WTC11 (cell line): ENCODE data around the gene KCNK3. TPM values are rescaled to one million over a fixed set of nuclear protein-coding genes. Genes with fewer than 3 reads are reported as not detected.
A peak's percentile ranks its signal among the peaks of the same experiment; 100 is the strongest.

Experiments
- ATAC-seq: fragments of 200-7000 bp; cut with Tn5 transposase; 2 replicates; pipeline ENCODE4 v1.10.0; 2021; ENCODE audit warnings: mild to moderate bottlenecking, moderate library complexity
- CTCF ChIA-PET: fragments of 300-600 bp; sonication (Branson Sonifier 250); formaldehyde crosslinking; loops from one replicate; lab custom pipeline; 2021; ENCODE audit warnings: antibody characterized with exemption; lab: Charles Lee
- POLR2A ChIA-PET: fragments of 350-600 bp; sonication (Branson Sonifier 250); formaldehyde crosslinking; loops from one replicate; lab custom pipeline; 2021; ENCODE audit warnings: antibody characterized with exemption; lab: Charles Lee
- DNase-seq: peaks from one replicate; pipeline ENCODE4 v3.0.0; 2021; ENCODE audit warnings: low spot score
- H3K27ac Mint-ChIP-seq: 2 replicates; pipeline ENCODE4 v1.8.0; 2021; ENCODE audit warnings: mixed read lengths
- H3K27me3 Mint-ChIP-seq: 2 replicates; pipeline ENCODE4 v1.8.0; 2021; ENCODE audit warnings: low read depth, mild to moderate bottlenecking, moderate library complexity, mixed read lengths
- H3K36me3 Mint-ChIP-seq: 2 replicates; pipeline ENCODE4 v1.8.0; 2021; ENCODE audit warnings: mixed read lengths
- H3K4me1 Mint-ChIP-seq: 2 replicates; pipeline ENCODE4 v1.8.0; 2022; ENCODE audit warnings: mixed read lengths
- H3K4me3 Mint-ChIP-seq: 2 replicates; pipeline ENCODE4 v1.8.0; 2021; ENCODE audit warnings: mild to moderate bottlenecking, moderate library complexity, mixed read lengths
- H3K9me3 Mint-ChIP-seq: 2 replicates; pipeline ENCODE4 v1.8.0; 2021; ENCODE audit warnings: mixed read lengths
- GTF2I ChIP-seq: fragments of 250-450 bp; sonication (Bioruptor Pico); conservative IDR thresholded peaks from 2 replicates; pipeline ENCODE4 v1.4.0; 2021; ENCODE audit warnings: mild to moderate bottlenecking
- NR3C1 ChIP-seq: sonication (generic); formaldehyde crosslinking; conservative IDR thresholded peaks from 2 replicates; pipeline ENCODE4 v1.8.1; 2023; ENCODE audit warnings: low read depth, mild to moderate bottlenecking, missing genetic modification reagents
- OVOL2 ChIP-seq: fragments of 250-450 bp; sonication (Bioruptor Pico); IDR thresholded peaks from 2 replicates; pipeline ENCODE4 v1.9.0; 2021; ENCODE audit warnings: mild to moderate bottlenecking, borderline replicate concordance
- PRRX2 ChIP-seq: fragments of 250-450 bp; sonication (Bioruptor Pico); IDR thresholded peaks from 2 replicates; pipeline ENCODE4 v1.8.0; 2021; ENCODE audit warnings: mild to moderate bottlenecking
- RELA ChIP-seq: sonication (generic); formaldehyde crosslinking; IDR thresholded peaks from 2 replicates; pipeline ENCODE4 v1.8.1; 2022; ENCODE audit warnings: missing genetic modification reagents, mild to moderate bottlenecking, borderline replicate concordance
- SP1 ChIP-seq: sonication (generic); formaldehyde crosslinking; conservative IDR thresholded peaks from 2 replicates; pipeline ENCODE4 v1.8.1; 2022; ENCODE audit warnings: missing genetic modification reagents
- ZNF138 ChIP-seq: sonication (generic); formaldehyde crosslinking; conservative IDR thresholded peaks from 2 replicates; pipeline ENCODE4 v1.8.1; 2022; ENCODE audit warnings: mild to moderate bottlenecking, moderate library complexity, missing genetic modification reagents
- ZNF219 ChIP-seq: sonication (generic); formaldehyde crosslinking; IDR thresholded peaks from 2 replicates; pipeline ENCODE4 v1.8.0; 2023; ENCODE audit warnings: missing genetic modification reagents, mild to moderate bottlenecking, borderline replicate concordance
- ZNF317 ChIP-seq: sonication (generic); formaldehyde crosslinking; IDR thresholded peaks from 2 replicates; pipeline ENCODE4 v1.8.1; 2023; ENCODE audit warnings: low read depth, mild to moderate bottlenecking, moderate library complexity, missing genetic modification reagents, borderline replicate concordance
- ZNF423 ChIP-seq: fragments of 250-450 bp; sonication (Bioruptor Pico); IDR thresholded peaks from 2 replicates; pipeline ENCODE4 v2.1.2; 2022; ENCODE audit warnings: mild to moderate bottlenecking, moderate library complexity
- total RNA-seq: library from RNA; stranded (reverse); gene quantifications from 3 replicates; pipeline ENCODE4 v1.2.3, GENCODE V29; 2021
- TF ChIP-seq, protein P1 (sequence below): sonication (generic); formaldehyde crosslinking; IDR thresholded peaks from 2 replicates; pipeline ENCODE4 v1.8.0; 2022; ENCODE audit warnings: mild to moderate bottlenecking, missing genetic modification reagents
- TF ChIP-seq, protein P2 (sequence below): sonication (generic); formaldehyde crosslinking; IDR thresholded peaks from 2 replicates; pipeline ENCODE4 v1.8.1; 2023; ENCODE audit warnings: mild to moderate bottlenecking, moderate library complexity, missing genetic modification reagents
- TF ChIP-seq, protein P3 (sequence below): sonication (generic); formaldehyde crosslinking; IDR thresholded peaks from 2 replicates; pipeline ENCODE4 v1.8.0; 2022; ENCODE audit warnings: mild to moderate bottlenecking, missing genetic modification reagents
- TF ChIP-seq, protein P4 (sequence below): fragments of 250-450 bp; sonication (Bioruptor Pico); IDR thresholded peaks from 2 replicates; pipeline ENCODE4 v1.9.0; 2021; ENCODE audit warnings: mild to moderate bottlenecking
- TF ChIP-seq, protein P5 (sequence below): sonication (generic); formaldehyde crosslinking; IDR thresholded peaks from 2 replicates; pipeline ENCODE4 v1.8.0; 2023; ENCODE audit warnings: missing genetic modification reagents, mild to moderate bottlenecking, borderline replicate concordance
- TF ChIP-seq, protein P6 (sequence below): sonication (generic); formaldehyde crosslinking; IDR thresholded peaks from 2 replicates; pipeline ENCODE4 v1.8.1; 2023; ENCODE audit warnings: mild to moderate bottlenecking, missing genetic modification reagents, moderate library complexity
- TF ChIP-seq, protein P7 (sequence below): sonication (generic); formaldehyde crosslinking; IDR thresholded peaks from 2 replicates; pipeline ENCODE4 v1.8.0; 2022; ENCODE audit warnings: missing genetic modification reagents

The KCNK3 gene
- total RNA-seq, 1 experiment from 2014 or later: 0.22 TPM

DNA sequence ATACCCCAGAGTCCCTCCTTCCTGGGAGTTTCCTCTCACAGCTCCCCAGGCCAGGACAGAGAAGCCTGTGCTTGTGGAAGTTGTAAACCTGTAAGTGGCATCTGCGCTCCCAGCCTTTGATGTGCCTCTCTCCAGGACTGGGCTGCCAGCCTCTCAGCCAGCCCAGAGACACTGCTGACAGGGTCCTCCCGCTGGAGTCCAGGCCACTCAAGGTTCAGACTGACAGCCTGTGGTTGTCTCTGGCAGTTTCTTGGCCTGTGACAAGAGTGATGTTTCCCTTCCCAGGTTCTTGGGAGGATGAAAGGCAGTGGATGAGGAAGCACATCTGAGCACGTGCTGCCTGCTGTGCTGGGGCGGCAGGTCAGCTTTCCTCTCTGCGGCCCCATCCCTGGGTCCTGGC is 74.6 kb downstream of the KCNK3 start:
- DNase-seq: no peak
- Mint-ChIP-seq H3K36me3 (no peaks in the 10 kb centered on the region), H3K27ac (no peak overlapping the region), H3K4me3 (no peak overlapping the region), H3K27me3 (peaks cover 14% of the 10 kb centered on the region), H3K9me3 (no peaks in the 10 kb centered on the region), H3K4me1 (peaks cover 7% of the 10 kb centered on the region)
- ChIA-PET CTCF (no interaction called here), POLR2A (no interaction called here)
- peak; percentile 37; the same call in 1 of the 2 replicates for TF ChIP-seq ZNF423 (CRISPR knock-in tag)
- TF ChIP-seq, protein P1, sequence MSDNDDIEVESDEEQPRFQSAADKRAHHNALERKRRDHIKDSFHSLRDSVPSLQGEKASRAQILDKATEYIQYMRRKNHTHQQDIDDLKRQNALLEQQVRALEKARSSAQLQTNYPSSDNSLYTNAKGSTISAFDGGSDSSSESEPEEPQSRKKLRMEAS (CRISPR knock-in tag): no peak
- ATAC-seq: no peak

DNA sequence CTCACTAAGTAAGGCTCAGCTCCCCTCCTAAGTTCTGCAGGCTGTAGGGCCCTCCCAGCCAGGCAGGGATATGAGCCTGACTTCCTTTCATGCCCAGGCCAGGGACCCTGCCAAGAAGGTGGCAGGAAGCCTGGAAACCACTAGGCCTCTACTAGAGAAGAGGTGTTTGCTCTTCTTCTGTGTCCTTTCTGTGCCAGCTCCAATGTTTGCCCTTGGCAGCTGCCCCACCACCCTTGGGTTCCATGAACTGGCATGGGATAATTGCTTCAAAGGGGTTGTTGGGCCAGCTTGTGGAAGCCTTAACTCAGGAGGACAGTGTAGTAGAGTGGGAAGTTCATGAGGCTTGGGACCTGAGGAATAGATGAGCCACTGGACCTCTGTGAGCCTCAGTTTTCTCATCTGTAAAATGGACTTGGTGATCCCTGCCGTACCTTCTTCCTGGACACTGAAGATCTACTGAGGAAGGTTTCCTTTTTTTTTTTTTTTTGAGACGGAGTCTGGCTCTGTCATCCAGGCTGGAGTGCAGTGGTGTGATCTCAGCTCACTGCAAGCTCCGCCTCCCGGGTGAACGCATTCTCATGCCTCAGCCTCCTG is 75.5 kb downstream of the KCNK3 start:
- ChIA-PET POLR2A (no interaction called here), CTCF (no interaction called here)
- no peak for DNase-seq
- peaks cover 7% of the 10 kb centered on the region for H3K4me1 Mint-ChIP-seq
- ATAC-seq: no peak
- H3K27me3 Mint-ChIP-seq: peaks cover 13% of the 10 kb centered on the region
- H3K4me3 Mint-ChIP-seq: no peak overlapping the region
- H3K9me3 Mint-ChIP-seq: no peaks in the 10 kb centered on the region
- no peaks in the 10 kb centered on the region for H3K36me3 Mint-ChIP-seq
- no peak overlapping the region for H3K27ac Mint-ChIP-seq
- TF ChIP-seq, protein P2, sequence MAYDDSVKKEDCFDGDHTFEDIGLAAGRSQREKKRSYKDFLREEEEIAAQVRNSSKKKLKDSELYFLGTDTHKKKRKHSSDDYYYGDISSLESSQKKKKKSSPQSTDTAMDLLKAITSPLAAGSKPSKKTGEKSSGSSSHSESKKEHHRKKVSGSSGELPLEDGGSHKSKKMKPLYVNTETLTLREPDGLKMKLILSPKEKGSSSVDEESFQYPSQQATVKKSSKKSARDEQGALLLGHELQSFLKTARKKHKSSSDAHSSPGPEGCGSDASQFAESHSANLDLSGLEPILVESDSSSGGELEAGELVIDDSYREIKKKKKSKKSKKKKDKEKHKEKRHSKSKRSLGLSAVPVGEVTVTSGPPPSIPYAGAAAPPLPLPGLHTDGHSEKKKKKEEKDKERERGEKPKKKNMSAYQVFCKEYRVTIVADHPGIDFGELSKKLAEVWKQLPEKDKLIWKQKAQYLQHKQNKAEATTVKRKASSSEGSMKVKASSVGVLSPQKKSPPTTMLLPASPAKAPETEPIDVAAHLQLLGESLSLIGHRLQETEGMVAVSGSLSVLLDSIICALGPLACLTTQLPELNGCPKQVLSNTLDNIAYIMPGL (CRISPR knock-in tag): no peak
- no peak for TF ChIP-seq ZNF219 (CRISPR knock-in tag)
- TF ChIP-seq RELA (CRISPR knock-in tag): no peak
- TF ChIP-seq, protein P3, sequence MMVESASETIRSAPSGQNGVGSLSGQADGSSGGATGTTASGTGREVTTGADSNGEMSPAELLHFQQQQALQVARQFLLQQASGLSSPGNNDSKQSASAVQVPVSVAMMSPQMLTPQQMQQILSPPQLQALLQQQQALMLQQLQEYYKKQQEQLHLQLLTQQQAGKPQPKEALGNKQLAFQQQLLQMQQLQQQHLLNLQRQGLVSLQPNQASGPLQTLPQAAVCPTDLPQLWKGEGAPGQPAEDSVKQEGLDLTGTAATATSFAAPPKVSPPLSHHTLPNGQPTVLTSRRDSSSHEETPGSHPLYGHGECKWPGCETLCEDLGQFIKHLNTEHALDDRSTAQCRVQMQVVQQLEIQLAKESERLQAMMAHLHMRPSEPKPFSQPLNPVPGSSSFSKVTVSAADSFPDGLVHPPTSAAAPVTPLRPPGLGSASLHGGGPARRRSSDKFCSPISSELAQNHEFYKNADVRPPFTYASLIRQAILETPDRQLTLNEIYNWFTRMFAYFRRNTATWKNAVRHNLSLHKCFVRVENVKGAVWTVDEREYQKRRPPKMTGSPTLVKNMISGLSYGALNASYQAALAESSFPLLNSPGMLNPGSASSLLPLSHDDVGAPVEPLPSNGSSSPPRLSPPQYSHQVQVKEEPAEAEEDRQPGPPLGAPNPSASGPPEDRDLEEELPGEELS (CRISPR knock-in tag): no peak
- no peak for TF ChIP-seq SP1 (CRISPR knock-in tag)
- TF ChIP-seq, protein P4, sequence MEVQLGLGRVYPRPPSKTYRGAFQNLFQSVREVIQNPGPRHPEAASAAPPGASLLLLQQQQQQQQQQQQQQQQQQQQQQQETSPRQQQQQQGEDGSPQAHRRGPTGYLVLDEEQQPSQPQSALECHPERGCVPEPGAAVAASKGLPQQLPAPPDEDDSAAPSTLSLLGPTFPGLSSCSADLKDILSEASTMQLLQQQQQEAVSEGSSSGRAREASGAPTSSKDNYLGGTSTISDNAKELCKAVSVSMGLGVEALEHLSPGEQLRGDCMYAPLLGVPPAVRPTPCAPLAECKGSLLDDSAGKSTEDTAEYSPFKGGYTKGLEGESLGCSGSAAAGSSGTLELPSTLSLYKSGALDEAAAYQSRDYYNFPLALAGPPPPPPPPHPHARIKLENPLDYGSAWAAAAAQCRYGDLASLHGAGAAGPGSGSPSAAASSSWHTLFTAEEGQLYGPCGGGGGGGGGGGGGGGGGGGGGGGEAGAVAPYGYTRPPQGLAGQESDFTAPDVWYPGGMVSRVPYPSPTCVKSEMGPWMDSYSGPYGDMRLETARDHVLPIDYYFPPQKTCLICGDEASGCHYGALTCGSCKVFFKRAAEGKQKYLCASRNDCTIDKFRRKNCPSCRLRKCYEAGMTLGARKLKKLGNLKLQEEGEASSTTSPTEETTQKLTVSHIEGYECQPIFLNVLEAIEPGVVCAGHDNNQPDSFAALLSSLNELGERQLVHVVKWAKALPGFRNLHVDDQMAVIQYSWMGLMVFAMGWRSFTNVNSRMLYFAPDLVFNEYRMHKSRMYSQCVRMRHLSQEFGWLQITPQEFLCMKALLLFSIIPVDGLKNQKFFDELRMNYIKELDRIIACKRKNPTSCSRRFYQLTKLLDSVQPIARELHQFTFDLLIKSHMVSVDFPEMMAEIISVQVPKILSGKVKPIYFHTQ (CRISPR knock-in tag): no peak
- TF ChIP-seq, protein P5, sequence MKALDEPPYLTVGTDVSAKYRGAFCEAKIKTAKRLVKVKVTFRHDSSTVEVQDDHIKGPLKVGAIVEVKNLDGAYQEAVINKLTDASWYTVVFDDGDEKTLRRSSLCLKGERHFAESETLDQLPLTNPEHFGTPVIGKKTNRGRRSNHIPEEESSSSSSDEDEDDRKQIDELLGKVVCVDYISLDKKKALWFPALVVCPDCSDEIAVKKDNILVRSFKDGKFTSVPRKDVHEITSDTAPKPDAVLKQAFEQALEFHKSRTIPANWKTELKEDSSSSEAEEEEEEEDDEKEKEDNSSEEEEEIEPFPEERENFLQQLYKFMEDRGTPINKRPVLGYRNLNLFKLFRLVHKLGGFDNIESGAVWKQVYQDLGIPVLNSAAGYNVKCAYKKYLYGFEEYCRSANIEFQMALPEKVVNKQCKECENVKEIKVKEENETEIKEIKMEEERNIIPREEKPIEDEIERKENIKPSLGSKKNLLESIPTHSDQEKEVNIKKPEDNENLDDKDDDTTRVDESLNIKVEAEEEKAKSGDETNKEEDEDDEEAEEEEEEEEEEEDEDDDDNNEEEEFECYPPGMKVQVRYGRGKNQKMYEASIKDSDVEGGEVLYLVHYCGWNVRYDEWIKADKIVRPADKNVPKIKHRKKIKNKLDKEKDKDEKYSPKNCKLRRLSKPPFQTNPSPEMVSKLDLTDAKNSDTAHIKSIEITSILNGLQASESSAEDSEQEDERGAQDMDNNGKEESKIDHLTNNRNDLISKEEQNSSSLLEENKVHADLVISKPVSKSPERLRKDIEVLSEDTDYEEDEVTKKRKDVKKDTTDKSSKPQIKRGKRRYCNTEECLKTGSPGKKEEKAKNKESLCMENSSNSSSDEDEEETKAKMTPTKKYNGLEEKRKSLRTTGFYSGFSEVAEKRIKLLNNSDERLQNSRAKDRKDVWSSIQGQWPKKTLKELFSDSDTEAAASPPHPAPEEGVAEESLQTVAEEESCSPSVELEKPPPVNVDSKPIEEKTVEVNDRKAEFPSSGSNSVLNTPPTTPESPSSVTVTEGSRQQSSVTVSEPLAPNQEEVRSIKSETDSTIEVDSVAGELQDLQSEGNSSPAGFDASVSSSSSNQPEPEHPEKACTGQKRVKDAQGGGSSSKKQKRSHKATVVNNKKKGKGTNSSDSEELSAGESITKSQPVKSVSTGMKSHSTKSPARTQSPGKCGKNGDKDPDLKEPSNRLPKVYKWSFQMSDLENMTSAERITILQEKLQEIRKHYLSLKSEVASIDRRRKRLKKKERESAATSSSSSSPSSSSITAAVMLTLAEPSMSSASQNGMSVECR (CRISPR knock-in tag): no peak
- TF ChIP-seq GTF2I (CRISPR knock-in tag): no peak
- no peak for TF ChIP-seq OVOL2 (CRISPR knock-in tag)
- no peak for TF ChIP-seq ZNF317
- no peak for TF ChIP-seq NR3C1 (CRISPR knock-in tag)
- TF ChIP-seq PRRX2 (CRISPR knock-in tag): no peak
- TF ChIP-seq, protein P6, sequence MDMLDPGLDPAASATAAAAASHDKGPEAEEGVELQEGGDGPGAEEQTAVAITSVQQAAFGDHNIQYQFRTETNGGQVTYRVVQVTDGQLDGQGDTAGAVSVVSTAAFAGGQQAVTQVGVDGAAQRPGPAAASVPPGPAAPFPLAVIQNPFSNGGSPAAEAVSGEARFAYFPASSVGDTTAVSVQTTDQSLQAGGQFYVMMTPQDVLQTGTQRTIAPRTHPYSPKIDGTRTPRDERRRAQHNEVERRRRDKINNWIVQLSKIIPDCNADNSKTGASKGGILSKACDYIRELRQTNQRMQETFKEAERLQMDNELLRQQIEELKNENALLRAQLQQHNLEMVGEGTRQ (CRISPR knock-in tag): no peak
- TF ChIP-seq, protein P7, sequence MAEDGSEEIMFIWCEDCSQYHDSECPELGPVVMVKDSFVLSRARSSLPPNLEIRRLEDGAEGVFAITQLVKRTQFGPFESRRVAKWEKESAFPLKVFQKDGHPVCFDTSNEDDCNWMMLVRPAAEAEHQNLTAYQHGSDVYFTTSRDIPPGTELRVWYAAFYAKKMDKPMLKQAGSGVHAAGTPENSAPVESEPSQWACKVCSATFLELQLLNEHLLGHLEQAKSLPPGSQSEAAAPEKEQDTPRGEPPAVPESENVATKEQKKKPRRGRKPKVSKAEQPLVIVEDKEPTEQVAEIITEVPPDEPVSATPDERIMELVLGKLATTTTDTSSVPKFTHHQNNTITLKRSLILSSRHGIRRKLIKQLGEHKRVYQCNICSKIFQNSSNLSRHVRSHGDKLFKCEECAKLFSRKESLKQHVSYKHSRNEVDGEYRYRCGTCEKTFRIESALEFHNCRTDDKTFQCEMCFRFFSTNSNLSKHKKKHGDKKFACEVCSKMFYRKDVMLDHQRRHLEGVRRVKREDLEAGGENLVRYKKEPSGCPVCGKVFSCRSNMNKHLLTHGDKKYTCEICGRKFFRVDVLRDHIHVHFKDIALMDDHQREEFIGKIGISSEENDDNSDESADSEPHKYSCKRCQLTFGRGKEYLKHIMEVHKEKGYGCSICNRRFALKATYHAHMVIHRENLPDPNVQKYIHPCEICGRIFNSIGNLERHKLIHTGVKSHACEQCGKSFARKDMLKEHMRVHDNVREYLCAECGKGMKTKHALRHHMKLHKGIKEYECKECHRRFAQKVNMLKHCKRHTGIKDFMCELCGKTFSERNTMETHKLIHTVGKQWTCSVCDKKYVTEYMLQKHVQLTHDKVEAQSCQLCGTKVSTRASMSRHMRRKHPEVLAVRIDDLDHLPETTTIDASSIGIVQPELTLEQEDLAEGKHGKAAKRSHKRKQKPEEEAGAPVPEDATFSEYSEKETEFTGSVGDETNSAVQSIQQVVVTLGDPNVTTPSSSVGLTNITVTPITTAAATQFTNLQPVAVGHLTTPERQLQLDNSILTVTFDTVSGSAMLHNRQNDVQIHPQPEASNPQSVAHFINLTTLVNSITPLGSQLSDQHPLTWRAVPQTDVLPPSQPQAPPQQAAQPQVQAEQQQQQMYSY (CRISPR knock-in tag): no peak
- TF ChIP-seq ZNF138: no peak
